Mammary epithelial cell (primary cell): ENCODE data around the gene KIF17.

Experiments
- EZH2 ChIP-seq: IDR thresholded peaks from 2 replicates; pipeline ENCODE4 v1.6.1; 2012; ENCODE audit warnings: low read length, inconsistent platforms, borderline replicate concordance
- TF ChIP-seq, protein P1 (sequence below), 2 donors: IDR thresholded peaks in 1 of 2; conservative IDR thresholded peaks in 1 of 2; 2 replicates each; pipeline ENCODE4 v1.5.1; 2011 to 2012; ENCODE audit warnings: inconsistent platforms in 2 of 2, low read length in 2 of 2, mild to moderate bottlenecking in 2 of 2, control low read depth in 1 of 2, low read depth in 1 of 2; ENCODE audit not compliant: insufficient read depth in 1 of 2; ENCODE audit errors: extremely low read depth in 1 of 2

DNA sequence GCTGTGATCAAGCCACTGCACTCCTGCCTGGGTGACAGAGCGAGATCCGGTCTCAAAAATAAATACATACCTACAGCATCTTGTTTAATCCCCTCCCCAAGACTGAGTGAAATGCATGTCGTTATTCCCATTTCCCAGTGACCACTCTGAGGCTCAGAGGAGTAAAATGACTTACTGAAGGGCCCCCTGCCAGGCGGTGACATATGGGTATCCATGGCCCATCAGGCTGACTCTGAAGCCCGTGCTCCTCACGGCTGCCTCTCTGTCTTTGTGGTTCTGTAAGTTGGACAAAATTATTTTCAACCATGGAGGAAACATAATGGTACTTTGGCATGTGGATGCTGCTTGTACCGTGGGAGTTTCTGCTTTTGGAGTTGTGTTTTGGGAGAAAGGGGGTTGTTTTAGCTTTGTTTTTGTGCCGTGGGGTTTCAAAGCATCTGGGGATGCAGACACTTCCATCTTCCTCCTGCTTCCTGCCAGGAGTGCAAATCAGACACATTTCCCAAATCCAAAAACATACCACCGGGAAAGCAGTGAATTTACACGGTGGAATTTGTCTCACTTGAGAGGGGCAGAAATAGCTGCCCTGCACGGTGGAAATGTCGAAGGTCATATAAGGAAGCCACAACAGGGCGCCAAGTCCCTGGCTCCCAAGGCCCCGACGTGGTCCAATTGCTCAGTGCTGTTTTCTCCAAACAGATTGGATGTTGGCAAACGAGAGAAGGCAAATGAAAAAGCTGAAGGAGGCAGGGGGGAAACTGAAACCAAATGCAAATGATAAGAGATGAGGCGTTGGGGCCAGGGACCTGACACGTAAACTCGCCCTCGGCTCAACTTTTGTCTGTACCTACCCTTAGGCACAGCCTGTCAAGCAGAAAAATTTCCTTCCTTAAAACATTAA, 101.6 kb downstream of the KIF17 start:
- TF ChIP-seq EZH2, result no peak
- TF ChIP-seq, protein P1, sequence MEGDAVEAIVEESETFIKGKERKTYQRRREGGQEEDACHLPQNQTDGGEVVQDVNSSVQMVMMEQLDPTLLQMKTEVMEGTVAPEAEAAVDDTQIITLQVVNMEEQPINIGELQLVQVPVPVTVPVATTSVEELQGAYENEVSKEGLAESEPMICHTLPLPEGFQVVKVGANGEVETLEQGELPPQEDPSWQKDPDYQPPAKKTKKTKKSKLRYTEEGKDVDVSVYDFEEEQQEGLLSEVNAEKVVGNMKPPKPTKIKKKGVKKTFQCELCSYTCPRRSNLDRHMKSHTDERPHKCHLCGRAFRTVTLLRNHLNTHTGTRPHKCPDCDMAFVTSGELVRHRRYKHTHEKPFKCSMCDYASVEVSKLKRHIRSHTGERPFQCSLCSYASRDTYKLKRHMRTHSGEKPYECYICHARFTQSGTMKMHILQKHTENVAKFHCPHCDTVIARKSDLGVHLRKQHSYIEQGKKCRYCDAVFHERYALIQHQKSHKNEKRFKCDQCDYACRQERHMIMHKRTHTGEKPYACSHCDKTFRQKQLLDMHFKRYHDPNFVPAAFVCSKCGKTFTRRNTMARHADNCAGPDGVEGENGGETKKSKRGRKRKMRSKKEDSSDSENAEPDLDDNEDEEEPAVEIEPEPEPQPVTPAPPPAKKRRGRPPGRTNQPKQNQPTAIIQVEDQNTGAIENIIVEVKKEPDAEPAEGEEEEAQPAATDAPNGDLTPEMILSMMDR (conservative IDR thresholded peaks at IDR 0.05 in 1 of 2, IDR thresholded peaks at IDR 0.05 in 1 of 2; ENCODE audit: extremely low read depth in 1 of 2, insufficient read depth in 1 of 2, low read depth in 1 of 2, low read length in 2 of 2), result no peak
